Measurements from ENCODE around the gene RPL26. TPM values are rescaled to one million over a fixed set of nuclear protein-coding genes. Genes with fewer than 3 reads are reported as not detected.

Gene RPL26
- total and polyA plus RNA-seq, 8 donors, result 608 to 1,890 (median 1,076) TPM

- Histone ChIP-seq H3K4me1 (peaks cover 0 to 4% (median 0%) of the 10 kb centered on the region in 3 donors), H3K27ac (no peak overlapping the region), H3K27me3 (no peaks in the 10 kb centered on the region), H3K4me3 (no peak overlapping the region), H3K9me3 (no peaks in the 10 kb centered on the region), H3K36me3 (no peaks in the 10 kb centered on the region)
- ATAC-seq (no peak), DNase-seq (no peak), FAIRE-seq (no peak)
- no peak for TF ChIP-seq CTCF (IDR thresholded peaks at IDR 0.05)
- intact Hi-C loops (cut with DNase I), result loop anchor here in 1 of 3 donors (10.0 kb wide), 1 partner anchor 331 kb away; the partner anchor contains the start of gene CCDC42
Observed at GRCh38 chr17:8413938-8414337, 30.9 kb upstream of the RPL26 start.

- Histone ChIP-seq H3K4me1 (peaks cover 0 to 4% (median 0%) of the 10 kb centered on the region in 3 donors), H3K9me3 (no peaks in the 10 kb centered on the region), H3K27me3 (no peaks in the 10 kb centered on the region), H3K27ac (no peak overlapping the region), H3K4me3 (no peak overlapping the region), H3K36me3 (no peaks in the 10 kb centered on the region)
- no peak for FAIRE-seq
- no peak for TF ChIP-seq CTCF (IDR thresholded peaks at IDR 0.05)
- intact Hi-C loops (cut with DNase I), result loop anchor here in 1 of 3 donors (10.0 kb wide), 1 partner anchor 331 kb away; the partner anchor contains the start of gene CCDC42
- no peak for DNase-seq
- WGBS, 2 donors, result 83 to 90% methylated on average over 4 of the region's 4 CpGs
- ATAC-seq, result no peak
Observed at GRCh38 chr17:8413328-8413727, 30.3 kb upstream of the RPL26 start.

- no peak for ATAC-seq
- no peak overlapping the region for H3K4me3 ChIP-seq
- H3K4me1 ChIP-seq, result peaks cover 0 to 4% (median 0%) of the 10 kb centered on the region in 3 donors
- no peaks in the 10 kb centered on the region for H3K36me3 ChIP-seq
- no peak for FAIRE-seq
- no peak overlapping the region for H3K27ac ChIP-seq
- DNase-seq, result no peak
- H3K27me3 ChIP-seq, result no peaks in the 10 kb centered on the region
- TF ChIP-seq CTCF (IDR thresholded peaks at IDR 0.05), result no peak
- intact Hi-C loops (cut with DNase I), result loop anchor here in 1 of 3 donors (10.0 kb wide), 1 partner anchor 333 kb away; the partner anchor contains the start of gene CCDC42
- WGBS, 2 donors, result 76 to 77% methylated on average over 5 of the region's 5 CpGs
- H3K9me3 ChIP-seq, result no peaks in the 10 kb centered on the region
Observed at GRCh38 chr17:8412089-8412488, 29.1 kb upstream of the RPL26 start.

GRCh38 chr17:8410883-8411238 is 27.9 kb upstream of the RPL26 start:
- intact Hi-C loops (cut with DNase I), result loop anchor here in 1 of 3 donors (10.0 kb wide), 1 partner anchor 334 kb away; the partner anchor contains the start of gene CCDC42
- WGBS, 2 donors, result 42 to 60% methylated on average over 1 of the region's 1 CpG
- no peaks in the 10 kb centered on the region for H3K36me3 ChIP-seq
- H3K27me3 ChIP-seq, result no peaks in the 10 kb centered on the region
- TF ChIP-seq CTCF (IDR thresholded peaks at IDR 0.05), result no peak
- no peak overlapping the region for H3K4me3 ChIP-seq
- no peak for ATAC-seq
- no peak for FAIRE-seq
- no peaks in the 10 kb centered on the region for H3K9me3 ChIP-seq
- H3K4me1 ChIP-seq, result peaks cover 0 to 4% (median 0%) of the 10 kb centered on the region in 3 donors
- H3K27ac ChIP-seq, result no peak overlapping the region
- no peak for DNase-seq
